GM12801 (cell line): ENCODE data around the gene NGRN.

Experiments
- CTCF ChIP-seq: IDR thresholded peaks from one replicate; pipeline ENCODE4 v1.5.1; 2011; ENCODE audit warnings: control low read depth; ENCODE audit not compliant: insufficient read length; ENCODE audit errors: extremely low read depth

NGRN gene

DNA sequence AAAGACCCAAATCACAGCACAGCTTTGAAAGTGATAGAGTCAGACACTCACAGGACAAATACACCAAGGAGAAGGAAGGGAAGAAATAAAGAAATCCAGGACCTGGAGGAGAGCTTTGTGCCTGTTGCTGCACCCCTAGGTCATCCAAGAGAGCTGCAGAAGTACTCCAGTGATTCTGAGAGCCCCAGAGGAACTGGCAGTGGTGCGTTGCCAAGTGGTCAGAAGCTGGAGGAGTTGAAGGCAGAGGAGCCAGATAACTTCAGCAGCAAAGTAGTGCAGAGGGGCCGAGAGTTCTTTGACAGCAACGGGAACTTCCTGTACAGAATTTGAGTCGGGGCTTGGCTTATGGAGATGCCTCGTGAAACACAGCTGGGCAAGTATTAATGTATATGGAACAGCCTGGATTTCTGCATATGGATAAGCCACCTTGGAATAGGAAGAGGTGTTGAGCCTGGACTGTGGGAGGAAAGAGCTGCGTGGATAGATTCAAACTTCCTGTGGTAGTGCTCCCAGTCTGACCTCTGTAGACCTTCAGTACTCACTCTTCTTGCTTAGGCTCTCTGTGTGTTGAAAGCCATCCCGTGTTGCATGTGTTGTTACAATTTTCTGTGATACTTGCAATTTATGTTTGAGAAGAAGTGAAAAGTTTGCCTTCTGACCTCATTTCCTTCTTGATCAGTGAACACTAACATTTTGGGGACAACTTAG, 6.1 kb downstream of the NGRN start:
- TF ChIP-seq CTCF, result no peak

GRCh38 chr15:90286678-90287077, 21.2 kb downstream of the NGRN start:
- TF ChIP-seq CTCF, result no peak

DNA sequence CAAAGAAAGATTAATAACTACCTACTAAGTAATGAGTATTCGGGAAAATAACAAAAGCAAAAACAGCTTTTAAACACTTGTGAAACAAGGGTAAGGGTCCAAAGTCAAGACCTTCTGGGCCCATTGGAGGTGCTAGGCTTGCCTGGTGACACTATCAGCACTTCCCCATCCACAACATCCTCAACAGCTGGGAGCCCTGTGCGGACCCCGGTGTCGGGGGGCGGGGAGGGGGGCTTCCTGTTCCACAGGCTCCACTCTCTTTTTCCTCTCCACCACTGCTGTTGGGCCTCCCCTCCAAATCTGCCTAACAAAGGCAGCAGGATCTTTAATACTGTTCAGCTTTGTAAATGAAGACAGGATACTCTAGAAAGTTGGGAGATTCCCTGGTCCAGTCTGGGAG, 21.6 kb downstream of the NGRN start:
- TF ChIP-seq CTCF, result no peak

DNA sequence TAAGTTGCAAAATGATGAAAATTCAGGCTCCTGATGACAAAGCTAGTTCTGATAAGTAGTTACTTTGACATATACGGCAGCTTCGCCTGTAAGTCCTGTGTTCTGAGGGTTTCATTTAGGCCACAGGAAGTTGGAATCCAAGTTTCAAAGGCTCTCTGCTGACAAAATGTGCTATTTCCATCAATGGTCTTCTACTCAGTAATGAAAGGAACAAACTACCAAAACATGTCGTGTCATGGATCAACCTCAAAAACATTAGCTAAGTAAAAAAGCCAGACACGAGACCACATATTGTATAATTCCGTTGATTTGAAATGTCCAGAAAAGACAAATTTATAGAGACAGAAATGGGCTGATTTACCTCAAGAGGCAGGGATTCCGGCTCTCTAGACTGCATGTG, 22.5 kb downstream of the NGRN start:
- no peak for TF ChIP-seq CTCF

DNA sequence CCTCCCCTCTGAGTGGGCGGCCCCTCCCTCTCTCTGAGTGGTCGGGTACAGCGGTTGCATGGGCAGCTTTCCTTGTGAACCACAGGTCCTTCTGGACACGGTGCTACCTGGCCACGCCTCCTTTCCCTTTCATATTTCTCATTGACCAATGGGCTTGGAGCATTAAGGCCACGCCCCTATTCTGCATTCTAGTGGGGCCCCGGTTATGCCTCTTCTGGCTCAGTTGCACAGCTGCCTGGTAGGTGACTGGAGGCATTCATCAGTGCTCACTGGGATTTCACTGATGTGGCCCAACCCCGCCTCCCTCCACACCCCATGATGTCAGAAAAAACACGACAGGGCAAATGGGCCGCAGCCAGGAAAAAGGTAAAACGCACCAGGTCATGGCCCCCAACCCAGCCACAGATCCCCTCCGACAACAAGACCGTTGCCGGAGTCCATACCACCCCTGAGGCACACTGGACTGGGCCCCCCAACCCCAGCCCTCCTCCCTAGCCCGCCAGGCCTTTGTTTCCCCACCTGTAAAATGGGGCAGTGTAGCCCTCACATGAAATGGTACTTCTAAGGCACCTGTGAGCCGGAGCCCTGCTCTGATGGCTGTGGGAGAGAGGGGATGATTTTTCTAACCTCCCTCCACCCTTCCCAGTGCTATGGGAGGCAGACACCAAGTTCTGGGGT, 26.3 kb downstream of the NGRN start:
- no peak for TF ChIP-seq CTCF

DNA sequence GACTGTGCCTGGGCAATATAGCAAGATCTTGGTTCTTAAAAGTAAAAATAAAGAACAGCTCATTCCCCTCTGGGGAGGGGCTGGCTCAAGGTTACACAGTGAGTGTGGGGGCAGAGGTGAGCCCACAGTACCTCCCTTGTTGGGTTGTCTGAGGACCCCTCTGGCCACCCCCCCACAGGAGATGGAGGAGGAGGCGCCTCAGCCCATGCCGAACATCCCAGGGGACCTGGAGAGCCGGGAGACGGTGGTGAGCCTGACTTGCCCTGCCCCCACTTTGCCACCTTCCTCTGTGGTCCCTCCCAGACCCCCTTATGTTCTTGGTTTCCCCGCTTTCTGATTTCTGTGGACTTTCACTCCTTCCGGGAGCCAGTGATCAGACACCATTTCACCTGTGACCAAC, 28.7 kb downstream of the NGRN start:
- TF ChIP-seq CTCF, result no peak

DNA sequence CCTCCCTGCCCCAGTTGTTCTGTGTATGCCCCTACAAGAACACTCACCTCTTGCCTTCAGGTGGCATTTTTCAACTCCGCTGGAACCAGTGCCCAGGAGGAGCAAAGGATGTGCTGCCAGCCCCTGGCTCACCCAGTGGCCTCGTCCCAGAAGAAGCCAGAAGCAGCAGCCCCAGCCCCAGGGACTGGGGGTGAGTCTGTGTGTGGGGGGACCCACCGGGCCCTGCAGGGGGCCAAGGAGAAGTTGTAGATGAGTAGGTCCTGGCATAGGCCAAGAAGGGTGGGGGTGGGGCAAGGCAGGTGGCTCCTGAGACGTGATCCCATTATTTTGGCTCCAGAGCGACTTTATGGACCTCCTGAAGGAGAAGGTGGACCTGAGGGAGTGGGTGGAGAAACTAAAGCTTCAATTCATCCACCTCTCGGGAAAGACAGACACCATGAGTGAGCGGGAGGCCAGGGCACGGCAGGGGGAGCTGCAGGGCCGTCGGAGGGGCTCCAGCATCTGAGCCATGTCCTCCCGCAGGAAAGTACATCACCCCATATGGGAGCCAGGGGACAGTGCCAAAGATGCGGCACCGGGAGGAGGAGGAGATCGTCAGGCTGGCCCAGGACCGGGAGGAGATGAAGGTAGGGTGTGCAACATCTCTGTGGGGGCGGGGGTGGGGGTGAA, 29.3 kb downstream of the NGRN start:
- no peak for TF ChIP-seq CTCF
